Measurements from ENCODE around the gene DNAJC15. TPM values are rescaled to one million over a fixed set of nuclear protein-coding genes. Genes with fewer than 3 reads are reported as not detected.

Gene DNAJC15
- total RNA-seq, 1 donor from 2014 or later, result 17.0 TPM

DNA sequence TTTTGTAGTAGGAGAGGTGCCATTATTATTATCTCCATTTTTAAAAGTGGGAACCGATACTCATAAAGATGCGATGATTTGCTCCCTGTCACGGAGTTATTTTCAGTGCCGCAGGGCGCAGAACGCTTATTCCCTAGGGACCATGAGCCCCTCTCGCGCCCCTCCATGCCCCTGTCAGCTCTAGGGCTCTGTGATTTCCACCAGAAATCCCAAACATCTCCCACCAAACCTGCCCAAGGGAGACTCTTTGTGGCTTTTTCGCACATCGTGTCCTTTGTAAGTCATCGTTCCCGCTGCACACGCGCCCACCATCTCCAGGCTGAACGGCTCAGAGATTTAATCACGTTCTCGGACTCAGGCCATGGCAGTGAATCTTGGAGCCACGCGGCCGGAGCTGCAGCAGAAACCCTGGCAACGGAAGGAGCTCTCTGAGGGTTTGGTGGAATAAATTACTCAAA, 105.1 kb downstream of the DNAJC15 start:
- intact Hi-C loops (cut with DNase I), result no loop called here
- DNase-seq (no peak), ATAC-seq (no peak)
- Histone ChIP-seq H3K4me3 (no peak overlapping the region), H3K27me3 (ENCODE audit: low read depth) (peaks cover 4% of the 10 kb centered on the region), H3K9me3 (no peaks in the 10 kb centered on the region), H3K4me1 (no peaks in the 10 kb centered on the region), H3K27ac (no peak overlapping the region), H3K36me3 (no peaks in the 10 kb centered on the region)
- TF ChIP-seq, protein P1, sequence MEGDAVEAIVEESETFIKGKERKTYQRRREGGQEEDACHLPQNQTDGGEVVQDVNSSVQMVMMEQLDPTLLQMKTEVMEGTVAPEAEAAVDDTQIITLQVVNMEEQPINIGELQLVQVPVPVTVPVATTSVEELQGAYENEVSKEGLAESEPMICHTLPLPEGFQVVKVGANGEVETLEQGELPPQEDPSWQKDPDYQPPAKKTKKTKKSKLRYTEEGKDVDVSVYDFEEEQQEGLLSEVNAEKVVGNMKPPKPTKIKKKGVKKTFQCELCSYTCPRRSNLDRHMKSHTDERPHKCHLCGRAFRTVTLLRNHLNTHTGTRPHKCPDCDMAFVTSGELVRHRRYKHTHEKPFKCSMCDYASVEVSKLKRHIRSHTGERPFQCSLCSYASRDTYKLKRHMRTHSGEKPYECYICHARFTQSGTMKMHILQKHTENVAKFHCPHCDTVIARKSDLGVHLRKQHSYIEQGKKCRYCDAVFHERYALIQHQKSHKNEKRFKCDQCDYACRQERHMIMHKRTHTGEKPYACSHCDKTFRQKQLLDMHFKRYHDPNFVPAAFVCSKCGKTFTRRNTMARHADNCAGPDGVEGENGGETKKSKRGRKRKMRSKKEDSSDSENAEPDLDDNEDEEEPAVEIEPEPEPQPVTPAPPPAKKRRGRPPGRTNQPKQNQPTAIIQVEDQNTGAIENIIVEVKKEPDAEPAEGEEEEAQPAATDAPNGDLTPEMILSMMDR (IDR thresholded peaks at IDR 0.05), result no peak

DNA sequence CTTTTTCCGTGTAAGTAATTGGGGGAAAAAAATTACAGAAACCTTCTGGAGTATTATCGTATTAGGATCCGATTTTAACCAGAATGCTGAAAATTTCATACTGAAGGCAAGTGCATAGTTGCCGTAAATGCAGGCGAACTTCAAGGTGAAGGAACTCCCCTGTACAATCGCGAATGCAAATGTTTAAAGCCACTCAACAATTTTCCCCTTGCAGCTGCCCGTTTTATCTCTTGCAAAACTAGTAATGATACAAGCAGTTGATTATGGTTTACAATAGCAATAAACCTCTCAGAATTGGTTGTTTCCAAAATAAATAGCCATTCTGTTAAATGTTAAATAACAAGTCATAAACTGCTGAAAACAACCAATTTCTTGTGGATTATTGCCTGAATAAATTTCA, 105.7 kb downstream of the DNAJC15 start:
- TF ChIP-seq, protein P1 (IDR thresholded peaks at IDR 0.05), result no peak
- DNase-seq (no peak), ATAC-seq (no peak)
- Histone ChIP-seq H3K27ac (no peak overlapping the region), H3K4me3 (no peak overlapping the region), H3K4me1 (no peaks in the 10 kb centered on the region), H3K36me3 (no peaks in the 10 kb centered on the region), H3K27me3 (ENCODE audit: low read depth) (peaks cover 4% of the 10 kb centered on the region), H3K9me3 (no peaks in the 10 kb centered on the region)
- intact Hi-C loops (cut with DNase I), result no loop called here

DNA sequence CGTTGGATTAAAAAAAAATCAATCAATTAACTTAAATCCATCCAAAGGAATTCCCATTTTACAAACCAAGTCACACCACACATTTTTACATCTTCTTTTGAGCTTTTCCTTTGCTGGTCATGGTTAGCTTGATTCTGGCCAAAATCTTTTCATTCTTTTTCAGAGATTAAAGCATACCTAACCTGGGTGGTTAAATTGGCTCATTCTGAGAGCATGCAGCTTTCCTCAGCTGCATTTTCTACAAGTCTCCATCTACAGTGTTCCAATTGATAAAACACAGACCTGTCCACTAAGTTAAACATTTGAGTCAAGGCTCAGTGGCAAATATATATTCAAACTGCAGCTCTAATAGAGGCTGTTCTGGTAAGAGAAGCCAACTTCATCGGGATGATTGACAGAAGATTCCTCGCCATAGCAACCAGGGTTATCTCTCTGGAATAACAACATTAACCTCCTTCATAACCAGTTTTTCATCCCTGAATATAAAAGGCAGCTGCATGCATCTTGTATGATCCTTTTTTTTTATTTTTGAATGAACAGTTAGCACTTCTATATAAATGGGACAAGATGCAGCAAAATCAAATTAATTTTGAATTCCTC, 106.2 kb downstream of the DNAJC15 start:
- ATAC-seq, result no peak
- intact Hi-C loops (cut with DNase I), result no loop called here
- no peaks in the 10 kb centered on the region for H3K4me1 ChIP-seq
- no peaks in the 10 kb centered on the region for H3K36me3 ChIP-seq
- TF ChIP-seq, protein P1 (IDR thresholded peaks at IDR 0.05), result no peak
- no peak overlapping the region for H3K27ac ChIP-seq
- H3K27me3 ChIP-seq (ENCODE audit: low read depth), result peaks cover 4% of the 10 kb centered on the region
- no peak for DNase-seq
- no peak overlapping the region for H3K4me3 ChIP-seq
- H3K9me3 ChIP-seq, result no peaks in the 10 kb centered on the region

DNA sequence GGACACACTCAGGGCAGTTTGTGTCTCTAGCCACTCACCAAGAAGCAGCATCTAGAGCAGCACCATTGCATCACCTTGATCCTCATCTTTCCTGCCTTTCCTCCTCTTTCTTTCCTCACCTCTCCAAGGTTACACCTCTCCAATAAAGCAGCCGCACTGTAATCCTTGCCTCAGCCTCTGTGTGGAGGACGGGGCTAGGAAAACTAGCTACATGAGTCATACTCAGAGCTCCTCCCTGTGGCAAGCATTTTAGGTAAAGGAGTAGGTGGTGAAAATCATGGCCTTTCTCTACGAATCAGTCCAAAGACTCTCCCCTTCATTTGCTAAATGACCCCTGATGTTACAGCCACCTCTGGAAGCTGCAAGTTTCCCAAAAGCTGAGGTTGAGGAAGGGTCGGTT, 108.9 kb downstream of the DNAJC15 start:
- Histone ChIP-seq H3K4me3 (no peak overlapping the region), H3K4me1 (no peaks in the 10 kb centered on the region), H3K27ac (no peak overlapping the region), H3K9me3 (no peaks in the 10 kb centered on the region), H3K27me3 (ENCODE audit: low read depth) (peaks cover 4% of the 10 kb centered on the region), H3K36me3 (no peaks in the 10 kb centered on the region)
- ATAC-seq (peak; percentile 79 to 88), DNase-seq (no peak)
- intact Hi-C loops (cut with DNase I), result no loop called here
- TF ChIP-seq, protein P1 (IDR thresholded peaks at IDR 0.05), result peak; percentile 30

DNA sequence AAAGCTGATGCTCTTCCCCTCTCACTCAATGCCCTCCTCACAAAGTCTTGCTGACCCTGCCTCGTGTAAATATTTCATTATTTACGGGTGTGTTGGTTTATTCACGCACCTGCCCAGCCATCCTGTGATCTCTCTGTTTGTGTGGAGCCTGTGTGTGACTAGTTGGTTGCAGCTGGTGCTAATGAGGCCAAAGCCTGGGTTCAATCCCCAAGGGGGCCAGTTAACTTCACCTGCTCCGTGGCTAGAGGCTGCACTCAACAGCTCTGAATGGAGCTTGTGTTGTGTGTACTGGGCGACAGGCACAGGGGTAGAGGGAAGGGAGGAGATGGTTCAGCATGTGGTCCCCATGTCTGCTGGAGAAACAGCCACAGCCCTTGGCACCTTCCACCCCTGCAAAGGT, 109.5 kb downstream of the DNAJC15 start:
- TF ChIP-seq, protein P1 (IDR thresholded peaks at IDR 0.05), result no peak
- intact Hi-C loops (cut with DNase I), result no loop called here
- H3K9me3 ChIP-seq, result no peaks in the 10 kb centered on the region
- H3K27me3 ChIP-seq (ENCODE audit: low read depth), result peaks cover 4% of the 10 kb centered on the region
- DNase-seq (no peak), ATAC-seq (no peak)
- H3K4me1 ChIP-seq, result no peaks in the 10 kb centered on the region
- no peak overlapping the region for H3K4me3 ChIP-seq
- H3K36me3 ChIP-seq, result no peaks in the 10 kb centered on the region
- H3K27ac ChIP-seq, result no peak overlapping the region
